ENCODE results near the gene ERCC5.

Gene ERCC5

DNA sequence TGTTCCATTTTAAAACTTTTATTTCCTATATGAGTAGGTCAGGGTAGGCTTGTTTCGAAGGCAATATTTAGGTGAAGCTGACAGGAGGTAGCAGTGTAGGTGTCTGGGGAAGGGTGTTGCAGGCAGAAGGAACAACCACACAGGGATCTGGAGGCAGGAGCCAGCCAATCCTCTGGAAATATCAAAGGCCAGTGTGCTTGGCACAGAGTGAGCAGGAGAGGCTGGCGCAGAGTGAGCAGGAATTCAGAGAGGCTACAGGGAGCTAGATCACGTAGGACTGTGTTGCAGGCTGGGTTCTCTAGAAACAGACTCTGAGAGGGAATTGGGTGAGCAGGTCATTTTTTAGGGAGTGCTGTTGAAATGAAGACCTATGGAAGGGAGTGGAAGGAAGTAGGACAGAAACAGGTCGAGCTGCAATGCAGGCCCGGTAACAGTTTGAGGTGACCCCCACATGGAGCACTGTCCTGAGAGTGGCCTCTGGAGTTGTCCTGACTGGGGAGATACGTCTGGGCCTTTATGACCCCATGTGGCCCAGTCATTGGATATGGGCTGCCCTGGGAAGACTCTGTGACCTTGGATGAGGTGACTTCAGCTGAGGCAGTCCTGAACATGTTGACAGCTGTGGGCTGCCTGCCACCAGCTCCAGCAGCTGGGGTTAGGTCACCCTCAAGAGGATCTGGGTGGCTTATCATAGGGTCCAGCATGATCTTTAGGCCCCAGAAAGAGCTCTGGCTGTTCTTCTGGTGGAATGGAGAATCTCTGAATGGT lies 51.7 kb downstream of the ERCC5 start:
- TF ChIP-seq YY1 (IDR thresholded peaks at IDR 0.05; ENCODE audit: insufficient read depth, insufficient read length), result no peak
- TF ChIP-seq SUZ12 (IDR thresholded peaks at IDR 0.05; ENCODE audit: extremely low read depth, insufficient read depth, insufficient read length), result no peak
- TF ChIP-seq ZNF274 (IDR thresholded peaks at IDR 0.05; ENCODE audit: low read depth, low read length), result no peak
- no peak overlapping the region for H3K4me3 ChIP-seq (ENCODE audit: insufficient read length, low read depth)
- H3K27me3 ChIP-seq (ENCODE audit: insufficient read depth, insufficient read length), result no peaks in the 10 kb centered on the region
- H3K4me1 ChIP-seq (ENCODE audit: insufficient read depth, insufficient read length), result no peaks in the 10 kb centered on the region
- H3K9me3 ChIP-seq (ENCODE audit: insufficient read depth, low read length), result no peaks in the 10 kb centered on the region
- H3K9ac ChIP-seq (ENCODE audit: insufficient read length, low read depth), result no peak overlapping the region
- H3K36me3 ChIP-seq (ENCODE audit: insufficient read depth, insufficient read length, low read length), result no peaks in the 10 kb centered on the region
- no peak for DNase-seq (ENCODE audit: low read depth, low spot score)

DNA sequence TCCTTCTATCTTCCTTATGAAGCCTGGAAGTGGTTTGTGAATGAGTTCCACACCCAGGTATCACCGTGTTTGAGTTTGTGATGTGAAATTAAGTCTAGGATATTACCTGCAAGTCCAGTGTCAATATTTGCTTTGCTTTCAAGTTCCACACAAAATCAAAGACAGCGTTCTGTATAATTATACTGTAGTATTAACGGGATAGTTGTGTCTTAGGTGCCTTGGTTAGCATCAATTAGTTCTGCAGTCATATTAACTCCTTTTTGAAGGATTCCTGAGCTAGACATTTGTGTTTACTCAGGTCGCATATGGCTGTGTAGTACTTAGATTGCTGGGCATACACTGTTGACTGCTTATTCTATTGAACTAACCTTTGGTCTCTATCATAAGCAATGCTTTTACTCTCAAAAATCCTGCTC lies 54.4 kb downstream of the ERCC5 start:
- Histone ChIP-seq H3K36me3 (ENCODE audit: insufficient read depth, insufficient read length, low read length) (no peaks in the 10 kb centered on the region), H3K4me1 (ENCODE audit: insufficient read depth, insufficient read length) (no peaks in the 10 kb centered on the region), H3K9ac (ENCODE audit: insufficient read length, low read depth) (no peak overlapping the region), H3K4me3 (ENCODE audit: insufficient read length, low read depth) (no peak overlapping the region), H3K27me3 (ENCODE audit: insufficient read depth, insufficient read length) (no peaks in the 10 kb centered on the region), H3K9me3 (ENCODE audit: insufficient read depth, low read length) (no peaks in the 10 kb centered on the region)
- DNase-seq (ENCODE audit: low read depth, low spot score), result no peak
- no peak for TF ChIP-seq SUZ12 (IDR thresholded peaks at IDR 0.05; ENCODE audit: extremely low read depth, insufficient read depth, insufficient read length)
- TF ChIP-seq ZNF274 (IDR thresholded peaks at IDR 0.05; ENCODE audit: low read depth, low read length), result no peak
- TF ChIP-seq YY1 (IDR thresholded peaks at IDR 0.05; ENCODE audit: insufficient read depth, insufficient read length), result no peak

DNA sequence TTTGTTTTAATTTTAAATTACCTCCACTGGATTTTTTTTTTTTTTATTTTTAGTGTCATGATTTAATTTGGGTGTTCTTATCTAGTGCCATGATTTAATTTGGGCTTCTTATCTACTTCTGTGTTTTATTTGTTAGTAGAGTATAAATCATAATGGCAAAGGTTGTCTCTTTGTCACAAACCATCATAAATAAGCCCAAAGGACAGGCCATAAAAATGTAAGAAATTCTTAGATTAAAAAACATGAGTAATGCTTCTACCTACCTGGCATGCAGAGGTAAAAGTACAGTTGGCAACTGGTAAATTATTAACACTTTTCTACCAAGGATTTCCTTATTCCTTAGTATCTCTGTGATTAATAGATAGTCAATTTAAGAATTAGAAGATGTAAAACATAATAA lies 55.2 kb downstream of the ERCC5 start:
- no peaks in the 10 kb centered on the region for H3K27me3 ChIP-seq (ENCODE audit: insufficient read depth, insufficient read length)
- no peaks in the 10 kb centered on the region for H3K4me1 ChIP-seq (ENCODE audit: insufficient read depth, insufficient read length)
- no peak for DNase-seq (ENCODE audit: low read depth, low spot score)
- H3K9me3 ChIP-seq (ENCODE audit: insufficient read depth, low read length), result no peaks in the 10 kb centered on the region
- TF ChIP-seq YY1 (IDR thresholded peaks at IDR 0.05; ENCODE audit: insufficient read depth, insufficient read length) (no peak), SUZ12 (IDR thresholded peaks at IDR 0.05; ENCODE audit: extremely low read depth, insufficient read depth, insufficient read length) (no peak), ZNF274 (IDR thresholded peaks at IDR 0.05; ENCODE audit: low read depth, low read length) (no peak)
- H3K4me3 ChIP-seq (ENCODE audit: insufficient read length, low read depth), result no peak overlapping the region
- no peak overlapping the region for H3K9ac ChIP-seq (ENCODE audit: insufficient read length, low read depth)
- no peaks in the 10 kb centered on the region for H3K36me3 ChIP-seq (ENCODE audit: insufficient read depth, insufficient read length, low read length)

DNA sequence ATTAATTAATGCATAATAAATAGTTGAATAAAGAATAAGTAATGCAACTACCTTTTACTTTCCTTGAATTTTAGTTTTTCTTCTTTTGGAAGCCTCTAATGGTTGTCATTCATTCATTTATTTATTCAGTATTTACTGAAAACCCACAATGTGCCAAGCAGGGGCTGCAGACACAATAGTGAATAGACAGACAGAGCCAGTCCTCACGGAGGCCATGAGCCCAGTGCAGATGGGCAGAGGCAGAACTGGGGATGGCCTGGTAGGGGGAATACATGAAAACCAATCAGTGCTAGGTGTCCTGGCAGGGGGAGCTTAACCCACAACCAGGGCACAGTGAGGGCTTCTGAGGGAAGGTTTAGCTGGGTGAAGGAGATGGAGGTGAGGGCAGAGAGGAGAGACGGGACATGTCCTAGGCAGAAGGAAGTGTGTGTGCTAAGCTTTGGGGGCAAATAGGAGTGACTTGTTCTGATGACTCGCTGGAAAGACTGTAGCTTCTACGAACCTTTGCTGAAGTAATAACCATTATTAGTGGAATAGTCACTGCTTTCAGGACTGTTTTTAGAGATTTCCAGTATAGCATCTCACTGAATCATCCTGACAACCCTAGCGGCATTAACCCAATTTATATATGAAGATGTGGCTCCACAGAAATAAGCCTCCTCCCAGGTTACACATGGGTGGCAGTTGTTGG lies 55.9 kb downstream of the ERCC5 start:
- Histone ChIP-seq H3K36me3 (ENCODE audit: insufficient read depth, insufficient read length, low read length) (no peaks in the 10 kb centered on the region), H3K4me3 (ENCODE audit: insufficient read length, low read depth) (no peak overlapping the region), H3K4me1 (ENCODE audit: insufficient read depth, insufficient read length) (no peaks in the 10 kb centered on the region), H3K27me3 (ENCODE audit: insufficient read depth, insufficient read length) (no peaks in the 10 kb centered on the region), H3K9ac (ENCODE audit: insufficient read length, low read depth) (no peak overlapping the region), H3K9me3 (ENCODE audit: insufficient read depth, low read length) (no peaks in the 10 kb centered on the region)
- DNase-seq (ENCODE audit: low read depth, low spot score), result no peak
- TF ChIP-seq SUZ12 (IDR thresholded peaks at IDR 0.05; ENCODE audit: extremely low read depth, insufficient read depth, insufficient read length), result no peak
- TF ChIP-seq YY1 (IDR thresholded peaks at IDR 0.05; ENCODE audit: insufficient read depth, insufficient read length), result no peak
- no peak for TF ChIP-seq ZNF274 (IDR thresholded peaks at IDR 0.05; ENCODE audit: low read depth, low read length)

DNA sequence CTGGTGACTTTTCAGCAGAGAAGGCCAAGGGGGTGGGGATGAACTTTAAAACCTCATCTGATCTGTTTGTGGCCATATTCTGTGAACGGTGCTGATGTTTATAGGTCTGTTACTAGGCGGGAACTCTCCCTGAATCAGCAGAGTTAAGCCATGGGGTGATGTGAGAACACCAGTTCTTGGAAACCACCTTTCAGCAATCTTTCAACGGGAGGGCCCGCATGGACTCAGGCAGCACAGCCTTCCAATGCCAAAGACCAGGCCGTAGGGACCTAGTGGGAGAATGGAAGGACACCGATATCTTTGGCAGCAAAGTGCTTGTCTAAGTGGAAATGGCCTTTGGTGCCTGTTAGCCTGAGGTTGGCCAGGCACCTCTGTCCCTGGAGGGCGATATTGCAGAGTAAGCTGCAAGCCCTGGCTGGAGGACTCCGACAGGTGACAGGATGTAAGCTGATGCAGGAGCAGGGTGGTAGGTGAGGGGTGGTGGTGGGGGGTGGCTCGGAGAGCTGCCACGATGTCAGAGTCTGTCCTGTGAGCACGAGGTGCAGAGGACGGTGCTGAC lies 57.0 kb downstream of the ERCC5 start:
- Histone ChIP-seq H3K36me3 (ENCODE audit: insufficient read depth, insufficient read length, low read length) (no peaks in the 10 kb centered on the region), H3K4me1 (ENCODE audit: insufficient read depth, insufficient read length) (no peaks in the 10 kb centered on the region), H3K9me3 (ENCODE audit: insufficient read depth, low read length) (no peaks in the 10 kb centered on the region), H3K9ac (ENCODE audit: insufficient read length, low read depth) (no peak overlapping the region), H3K27me3 (ENCODE audit: insufficient read depth, insufficient read length) (no peaks in the 10 kb centered on the region), H3K4me3 (ENCODE audit: insufficient read length, low read depth) (no peak overlapping the region)
- TF ChIP-seq SUZ12 (IDR thresholded peaks at IDR 0.05; ENCODE audit: extremely low read depth, insufficient read depth, insufficient read length), result no peak
- no peak for TF ChIP-seq ZNF274 (IDR thresholded peaks at IDR 0.05; ENCODE audit: low read depth, low read length)
- no peak for TF ChIP-seq YY1 (IDR thresholded peaks at IDR 0.05; ENCODE audit: insufficient read depth, insufficient read length)
- no peak for DNase-seq (ENCODE audit: low read depth, low spot score)

DNA sequence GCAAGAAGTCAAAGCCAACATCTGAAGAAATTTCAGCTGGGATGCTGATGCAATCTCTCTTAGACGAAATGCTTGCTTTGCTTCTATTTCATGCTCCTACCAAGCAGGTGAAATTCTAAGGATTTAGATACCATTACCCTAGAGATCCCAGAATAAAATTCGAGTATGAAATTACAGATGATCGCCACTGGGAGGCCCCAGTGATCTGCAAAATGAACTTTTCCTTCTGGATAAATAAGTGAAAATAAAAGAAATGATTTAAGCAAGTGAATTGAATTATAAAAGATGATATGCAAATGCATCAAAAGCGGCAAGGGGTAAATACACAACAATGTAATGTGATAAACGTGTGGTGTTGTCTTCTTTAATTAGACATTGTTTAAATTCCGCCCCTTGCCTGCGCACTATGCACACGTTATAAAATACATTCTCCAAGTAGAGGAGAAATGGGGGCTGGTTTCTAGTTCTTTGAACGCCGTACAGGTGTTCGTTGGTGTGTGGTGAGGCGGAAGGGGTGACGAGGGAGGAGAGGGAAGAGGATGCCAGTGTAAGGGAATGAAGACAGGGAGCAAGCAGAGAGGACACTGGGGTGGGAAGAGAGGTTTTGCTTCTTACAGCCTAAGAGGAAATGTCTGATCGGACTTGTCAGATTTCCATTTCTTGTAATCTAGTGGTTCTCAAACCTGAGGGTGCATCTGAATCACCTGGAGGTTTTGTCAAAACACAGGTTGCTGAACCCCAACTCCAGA lies 58.0 kb downstream of the ERCC5 start:
- Histone ChIP-seq H3K27me3 (ENCODE audit: insufficient read depth, insufficient read length) (no peaks in the 10 kb centered on the region), H3K36me3 (ENCODE audit: insufficient read depth, insufficient read length, low read length) (no peaks in the 10 kb centered on the region), H3K4me3 (ENCODE audit: insufficient read length, low read depth) (no peak overlapping the region), H3K4me1 (ENCODE audit: insufficient read depth, insufficient read length) (no peaks in the 10 kb centered on the region), H3K9ac (ENCODE audit: insufficient read length, low read depth) (no peak overlapping the region), H3K9me3 (ENCODE audit: insufficient read depth, low read length) (no peaks in the 10 kb centered on the region)
- no peak for DNase-seq (ENCODE audit: low read depth, low spot score)
- TF ChIP-seq YY1 (IDR thresholded peaks at IDR 0.05; ENCODE audit: insufficient read depth, insufficient read length) (no peak), SUZ12 (IDR thresholded peaks at IDR 0.05; ENCODE audit: extremely low read depth, insufficient read depth, insufficient read length) (no peak), ZNF274 (IDR thresholded peaks at IDR 0.05; ENCODE audit: low read depth, low read length) (no peak)

Measured in NT2/D1 (cell line).